Vagina (tissue), 2 donors: ENCODE data around the gene ENO2.

Experiments
- POLR2A ChIP-seq, 2 donors: fragments of 450-650 bp; IDR thresholded peaks; one replicate each; pipeline ENCODE4 v1.6.1; 2017; ENCODE audit warnings: antibody characterized with exemption in 2 of 2, mild to moderate bottlenecking in 2 of 2, moderate library complexity in 2 of 2
- POLR2AphosphoS5 ChIP-seq, 2 donors: sonication (generic); formaldehyde crosslinking; IDR thresholded peaks; one replicate each; pipeline ENCODE4 v1.9.0; 2017; ENCODE audit warnings: antibody characterized with exemption in 2 of 2, mild to moderate bottlenecking in 2 of 2, low read depth in 1 of 2; ENCODE audit not compliant: insufficient read depth in 1 of 2
- TF ChIP-seq, protein P1 (sequence below), 3 experiments: fragments of 450-650 bp in 2 of 3; fragments of 200-600 bp in 1 of 3; sonication (generic) in 1 of 3; IDR thresholded peaks; one replicate each; pipeline ENCODE4 v1.5.1; 2017 to 2019; ENCODE audit warnings: antibody characterized with exemption in 3 of 3, mild to moderate bottlenecking in 2 of 3, moderate library complexity in 2 of 3

DNA sequence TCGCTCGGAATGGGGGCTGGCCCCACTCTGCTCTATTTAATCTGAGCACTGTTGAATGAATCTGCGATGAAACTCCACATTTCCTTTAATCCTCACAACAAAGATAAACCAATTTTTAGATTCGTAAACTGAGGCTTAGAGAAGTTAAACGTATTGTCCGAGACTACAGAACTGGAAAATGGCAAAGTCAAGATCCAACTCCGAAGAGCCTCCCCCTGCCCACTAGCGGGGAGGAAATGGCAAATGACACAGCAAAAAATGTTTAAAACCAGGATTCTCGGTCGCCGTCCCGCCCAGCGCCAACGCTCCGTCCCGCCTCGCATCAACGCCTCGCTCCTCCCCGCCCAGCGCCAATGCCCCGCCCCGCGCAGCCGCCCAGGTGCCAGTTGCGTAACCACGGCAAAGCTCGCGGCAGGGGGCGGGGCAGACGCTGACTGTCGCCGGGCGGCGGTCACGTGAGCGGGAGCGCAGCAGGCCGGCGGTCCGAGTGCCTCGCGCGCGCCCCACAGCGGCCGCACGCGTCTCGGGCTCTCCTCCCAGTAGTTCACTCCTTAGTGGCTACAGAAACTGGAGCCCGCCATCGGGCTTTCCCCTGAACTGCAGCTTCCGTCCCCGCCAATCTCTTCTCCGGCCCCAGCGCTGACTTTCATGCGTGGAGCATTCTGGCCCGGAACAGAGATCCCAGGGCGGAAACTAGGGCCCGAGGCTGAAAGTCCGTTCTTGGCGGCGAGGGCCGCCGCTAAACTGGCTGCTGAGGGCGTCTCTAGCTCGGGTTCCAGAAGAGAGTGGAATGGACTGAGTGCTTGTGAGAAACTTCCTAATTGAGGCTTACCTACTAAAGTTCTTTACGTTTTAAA, 23.4 kb upstream of the ENO2 start:
- TF ChIP-seq, protein P1, sequence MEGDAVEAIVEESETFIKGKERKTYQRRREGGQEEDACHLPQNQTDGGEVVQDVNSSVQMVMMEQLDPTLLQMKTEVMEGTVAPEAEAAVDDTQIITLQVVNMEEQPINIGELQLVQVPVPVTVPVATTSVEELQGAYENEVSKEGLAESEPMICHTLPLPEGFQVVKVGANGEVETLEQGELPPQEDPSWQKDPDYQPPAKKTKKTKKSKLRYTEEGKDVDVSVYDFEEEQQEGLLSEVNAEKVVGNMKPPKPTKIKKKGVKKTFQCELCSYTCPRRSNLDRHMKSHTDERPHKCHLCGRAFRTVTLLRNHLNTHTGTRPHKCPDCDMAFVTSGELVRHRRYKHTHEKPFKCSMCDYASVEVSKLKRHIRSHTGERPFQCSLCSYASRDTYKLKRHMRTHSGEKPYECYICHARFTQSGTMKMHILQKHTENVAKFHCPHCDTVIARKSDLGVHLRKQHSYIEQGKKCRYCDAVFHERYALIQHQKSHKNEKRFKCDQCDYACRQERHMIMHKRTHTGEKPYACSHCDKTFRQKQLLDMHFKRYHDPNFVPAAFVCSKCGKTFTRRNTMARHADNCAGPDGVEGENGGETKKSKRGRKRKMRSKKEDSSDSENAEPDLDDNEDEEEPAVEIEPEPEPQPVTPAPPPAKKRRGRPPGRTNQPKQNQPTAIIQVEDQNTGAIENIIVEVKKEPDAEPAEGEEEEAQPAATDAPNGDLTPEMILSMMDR (IDR thresholded peaks at IDR 0.05), result peak; percentile 83 to 98 (median 93)
- TF ChIP-seq POLR2A (IDR thresholded peaks at IDR 0.05), result peak in 1 of 2 donors; percentile 65
- peak in 1 of 2 donors; percentile 87 for TF ChIP-seq POLR2AphosphoS5 (IDR thresholded peaks at IDR 0.05; ENCODE audit: insufficient read depth in 1 of 2, low read depth in 1 of 2)
